Endothelial cell (in vitro differentiated cells): Measurements from ENCODE around the gene SLC6A5. TPM values are rescaled to one million over a fixed set of nuclear protein-coding genes. Genes with fewer than 3 reads are reported as not detected.
"Not testable (repeated sequence)": the region's sequence is repeated elsewhere in the genome, so short reads cannot be mapped to it uniquely, and the experiment has no call there.

Source experiments
- DNase-seq: peaks from one replicate; pipeline ENCODE4 v3.0.0; 2021; ENCODE audit warnings: low spot score
- H3K27ac Mint-ChIP-seq: one replicate; pipeline ENCODE4 v1.8.0; 2021; ENCODE audit warnings: mixed read lengths, inconsistent platforms; ENCODE audit not compliant: unreplicated experiment
- H3K27me3 Mint-ChIP-seq: one replicate; pipeline ENCODE4 v1.8.0; 2021; ENCODE audit warnings: mild to moderate bottlenecking, moderate library complexity, mixed read lengths, inconsistent platforms; ENCODE audit not compliant: unreplicated experiment
- H3K36me3 Mint-ChIP-seq: one replicate; pipeline ENCODE4 v1.8.0; 2021; ENCODE audit warnings: mild to moderate bottlenecking, low read depth, mixed read lengths, inconsistent platforms; ENCODE audit not compliant: unreplicated experiment
- H3K4me1 Mint-ChIP-seq: one replicate; pipeline ENCODE4 v1.8.0; 2021; ENCODE audit warnings: mild to moderate bottlenecking, mixed read lengths, inconsistent platforms; ENCODE audit not compliant: unreplicated experiment
- H3K4me3 Mint-ChIP-seq: one replicate; pipeline ENCODE4 v1.8.0; 2021; ENCODE audit warnings: mild to moderate bottlenecking, mixed read lengths, inconsistent platforms; ENCODE audit not compliant: unreplicated experiment
- H3K9me3 Mint-ChIP-seq: one replicate; pipeline ENCODE4 v1.8.0; 2021; ENCODE audit warnings: mixed read lengths, inconsistent platforms; ENCODE audit not compliant: unreplicated experiment
- CTCF ChIP-seq: fragments of 200-600 bp; sonication (generic); IDR thresholded peaks from one replicate; pipeline ENCODE4 v1.5.0; 2021; ENCODE audit warnings: antibody characterized with exemption; ENCODE audit not compliant: unreplicated experiment
- total RNA-seq: library from RNA; stranded (reverse); fragmentation: NEBNext Ultra II Directional; extraction: Animal tissue kit (Norgen Biotek cat#: 25700); gene quantifications from one replicate; pipeline ENCODE4 v1.2.1, GENCODE V29; 2021; ENCODE audit not compliant: unreplicated experiment

Gene SLC6A5
- total RNA-seq, 1 donor from 2014 or later: not detected

- TF ChIP-seq CTCF: no peak
- DNase-seq: no peak
- Mint-ChIP-seq H3K4me3 (no peak overlapping the region), H3K36me3 (no peaks in the 10 kb centered on the region), H3K9me3 (no peaks in the 10 kb centered on the region), H3K4me1 (no peaks in the 10 kb centered on the region), H3K27ac (no peak overlapping the region), H3K27me3 (peaks cover 1% of the 10 kb centered on the region)
These were observed 32.6 kb upstream of the SLC6A5 start for GRCh38 chr11:20566591-20567434.

- H3K4me1 Mint-ChIP-seq, H3K4me3 Mint-ChIP-seq, DNase-seq, H3K27me3 Mint-ChIP-seq, H3K27ac Mint-ChIP-seq, H3K9me3 Mint-ChIP-seq, H3K36me3 Mint-ChIP-seq: not testable (repeated sequence)
These were observed 19.7 kb upstream of the SLC6A5 start for GRCh38 chr11:20579725-20580124.

- Mint-ChIP-seq H3K4me3 (no peak overlapping the region), H3K27ac (no peak overlapping the region), H3K27me3 (no peaks in the 10 kb centered on the region), H3K4me1 (no peaks in the 10 kb centered on the region), H3K9me3 (no peaks in the 10 kb centered on the region), H3K36me3 (no peaks in the 10 kb centered on the region)
- DNase-seq: no peak
- TF ChIP-seq CTCF: no peak
These were observed 16.2 kb upstream of the SLC6A5 start for GRCh38 chr11:20583201-20583600.

GRCh38 chr11:20584093-20584774, 15.2 kb upstream of the SLC6A5 start:
- no peak for DNase-seq
- H3K4me1 Mint-ChIP-seq: no peaks in the 10 kb centered on the region
- H3K9me3 Mint-ChIP-seq: no peaks in the 10 kb centered on the region
- no peak overlapping the region for H3K27ac Mint-ChIP-seq
- H3K4me3 Mint-ChIP-seq: no peak overlapping the region
- TF ChIP-seq CTCF: no peak
- H3K27me3 Mint-ChIP-seq: no peaks in the 10 kb centered on the region
- H3K36me3 Mint-ChIP-seq: no peaks in the 10 kb centered on the region

- Mint-ChIP-seq H3K27ac (no peak overlapping the region), H3K4me1 (no peaks in the 10 kb centered on the region), H3K4me3 (no peak overlapping the region), H3K36me3 (no peaks in the 10 kb centered on the region), H3K9me3 (no peaks in the 10 kb centered on the region), H3K27me3 (peaks cover 2% of the 10 kb centered on the region)
- DNase-seq: no peak
- TF ChIP-seq CTCF: no peak
These were observed 9.6 kb upstream of the SLC6A5 start for GRCh38 chr11:20589796-20590195.
